Heart left ventricle (tissue), 16 donors: Measurements from ENCODE around the gene C1orf52. TPM values are rescaled to one million over a fixed set of nuclear protein-coding genes. Genes with fewer than 3 reads are reported as not detected.
A peak's percentile ranks its signal among the peaks of the same experiment; 100 is the strongest.

ENCODE experiments used
- ATAC-seq, 4 donors: fragments of 200-7000 bp; cut with Tn5 transposase; one replicate each; pipeline ENCODE4 v1.9.1; 2020 to 2022; ENCODE audit warnings: moderate library complexity in 4 of 4, mild to moderate bottlenecking in 3 of 4, moderate number of reproducible peaks in 1 of 4
- DNase-seq, 5 donors: peaks; one replicate each; pipeline ENCODE4 v3.0.0-alpha.2; 2020
- H3K27ac ChIP-seq, 12 donors: fragments of 200-600 bp; sonication (generic) in 4 of 12; one replicate each; pipeline versions ENCODE4 v1.5.0 to v1.8.0; 2016 to 2022; ENCODE audit warnings: mild to moderate bottlenecking in 2 of 12
- H3K27me3 ChIP-seq, 9 donors: fragments of 200-600 bp; sonication (generic) in 2 of 9; one replicate each; pipeline versions ENCODE4 v1.5.1 to v1.8.0; 2016 to 2022; ENCODE audit warnings: mild to moderate bottlenecking in 3 of 9
- H3K36me3 ChIP-seq, 9 donors: fragments of 200-600 bp; sonication (generic) in 2 of 9; one replicate each; pipeline versions ENCODE4 v1.5.0 to v1.8.0; 2018 to 2022; ENCODE audit warnings: mild to moderate bottlenecking in 2 of 9
- H3K4me1 ChIP-seq, 12 donors: fragments of 200-600 bp; sonication (generic) in 4 of 12; one replicate each; pipeline versions ENCODE4 v1.5.0 to v1.8.0; 2016 to 2022; ENCODE audit warnings: mild to moderate bottlenecking in 3 of 12
- H3K4me3 ChIP-seq, 12 donors: fragments of 200-600 bp; sonication (generic) in 4 of 12; one replicate each; pipeline versions ENCODE4 v1.5.0 to v1.8.0; 2017 to 2022; ENCODE audit warnings: mild to moderate bottlenecking in 9 of 12, moderate library complexity in 4 of 12
- H3K9me3 ChIP-seq, 12 donors: fragments of 200-600 bp; sonication (generic) in 4 of 12; one replicate each; pipeline versions ENCODE4 v1.5.0 to v1.8.0; 2016 to 2022; ENCODE audit warnings: mild to moderate bottlenecking in 1 of 12
- CTCF ChIP-seq, 12 donors: fragments of 200-600 bp; sonication (generic) in 4 of 12; IDR thresholded peaks; one replicate each; pipeline versions ENCODE4 v1.5.0 to v1.8.0; 2018 to 2022; ENCODE audit warnings: antibody characterized with exemption in 12 of 12, mild to moderate bottlenecking in 5 of 12
- POLR2A ChIP-seq, 2 donors: fragments of 450-650 bp; IDR thresholded peaks; one replicate each; pipeline ENCODE4 v1.6.1; 2017; ENCODE audit warnings: antibody characterized with exemption in 2 of 2, mild to moderate bottlenecking in 2 of 2, moderate library complexity in 2 of 2
- WGBS, 4 donors: extraction: QIAGEN DNeasy Blood & Tissue Kit in 2 of 4; methylation state at CpG; one replicate each; pipeline versions ENCODE4 v1.1.5 to v1.1.7; 2013 to 2018; 5-methylcytosine and 5-hydroxymethylcytosine counted together
- intact Hi-C, 10 donors: fragments of 100-400 bp; cut with DNase I; formaldehyde crosslinking; loops; one replicate each; pipeline versions ENCODE4 v1.11.1 to v1.14.2; 2022
- polyA plus RNA-seq, 2 donors: library from polyadenylated mRNA; stranded (reverse); fragments of 200-250 nt; gene quantifications; one replicate each; pipeline ENCODE4 v1.2.3, GENCODE V29; 2013
- total RNA-seq, 9 donors: library from RNA; depleted of rRNA in 2 of 9; stranded (reverse); fragments of >200 nt in 2 of 9; fragmentation: NEBNext Ultra II Directional in 3 of 9; extraction: Animal tissue kit (Norgen Biotek cat#: 25700) in 3 of 9; gene quantifications; one replicate each; pipeline versions ENCODE4 v1.1.0 to v1.2.4, GENCODE V29; 2016 to 2023
- donor health status: ischemic (EF 13 %, LVEDD 7.1; RV severe dilation, severe dysfunction).
- donor health status: healthy with polysubstance abuse.
- donor health status: DM: no; HTN: yes; CAD: no.
- donor health status: DM: no; HTN: no; CAD: no.
- donor health status: ischemic (EF 25% LVEDD 6.9; RV normal size, moderate dysfunction).
- donor health status: ischemic (EF 25% LVEDD 5.7; RV mildly dilated, moderate dysfunction).
- donor health status: healthy.
- donor health status: DM: yes; HTN: yes; CAD: no.
- donor health status: ischemic (EF 35%, LVEDD 5.7; RV mildly dilated, moderate dysfunction).
- donor health status: nonischemic (EF 11% LVEDD 7.7; RV severe dilation, severe dysfunction).
- donor health status: DM: yes; HTN: yes; CAD: no.
- donor health status: PGD.
- donor health status: ischemic (EF 29% LVEDD 5.4; RV normal size, mild dysfunction).
- donor health status: nonischemic (EF 23%, LVEDD 6.1; RV moderate dilation, normal function).

Gene C1orf52
- total and polyA plus RNA-seq, 11 donors = 11.4 to 23.2 (median 17.0) TPM

DNA sequence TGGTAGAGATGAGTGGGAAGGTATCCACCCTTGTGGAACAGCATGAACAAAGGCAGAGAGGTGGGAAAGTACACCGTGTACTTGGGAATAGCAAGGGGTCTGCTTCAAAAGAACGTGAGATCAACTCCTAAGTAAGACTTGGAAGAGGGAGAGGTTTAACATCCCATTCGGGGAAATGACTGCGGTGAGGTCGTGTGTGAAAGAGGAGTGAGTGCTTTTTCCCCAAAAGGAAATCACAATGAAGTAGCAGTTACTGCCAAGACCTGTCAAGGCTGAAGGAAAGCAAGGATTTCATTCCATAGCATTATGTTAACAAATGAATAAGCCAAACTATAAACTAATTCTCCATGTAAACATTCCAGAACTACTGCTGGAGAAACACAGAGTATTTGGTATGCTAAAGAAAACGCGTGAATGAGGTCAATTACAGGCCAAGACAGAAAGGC lies 38.7 kb downstream of the C1orf52 start:
- intact Hi-C loops = no loop called here
- no peak for DNase-seq
- Histone ChIP-seq H3K9me3 (no peaks in the 10 kb centered on the region), H3K4me3 (no peak overlapping the region), H3K27ac (peak overlapping the region in 2 of 12 donors; percentile 9 to 76), H3K4me1 (peaks cover 0 to 22% (median 11%) of the 10 kb centered on the region in 12 donors), H3K27me3 (peaks cover 0 to 4% (median 0%) of the 10 kb centered on the region in 9 donors), H3K36me3 (no peaks in the 10 kb centered on the region)
- WGBS, 4 donors = 20 to 36% (median 27%) methylated on average over 7 of the region's 7 CpGs
- TF ChIP-seq CTCF (IDR thresholded peaks at IDR 0.05) = no peak
- TF ChIP-seq POLR2A (IDR thresholded peaks at IDR 0.05) = no peak
- ATAC-seq = no peak

- 79 to 89% (median 87%) methylated on average over 2 of the region's 2 CpGs for WGBS, 4 donors
- intact Hi-C loops = no loop called here
- H3K27me3 ChIP-seq = peaks cover 0 to 4% (median 0%) of the 10 kb centered on the region in 9 donors
Measured at GRCh38 chr1:85219853-85220610, 39.4 kb downstream of the C1orf52 start.

DNA sequence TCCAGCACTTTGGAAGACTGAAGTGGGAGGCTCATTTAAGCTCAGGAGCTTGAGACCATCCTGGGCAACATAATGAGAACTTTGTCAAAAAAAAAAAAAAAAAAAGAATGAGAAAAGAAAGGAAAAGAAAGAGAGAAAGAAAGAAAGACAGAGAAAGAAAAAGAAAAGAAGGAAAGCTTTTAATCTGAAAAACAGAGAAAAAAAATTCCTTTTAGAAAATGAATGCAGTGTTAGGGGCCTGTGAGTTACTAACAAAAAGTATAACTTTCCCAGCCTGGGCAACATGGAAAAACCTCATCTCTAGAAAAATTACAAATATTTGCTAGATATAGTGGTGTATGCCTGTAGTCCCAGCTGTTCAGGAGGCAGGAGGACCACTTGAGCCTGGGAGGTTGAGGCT lies 42.8 kb downstream of the C1orf52 start:
- no peak overlapping the region for H3K4me3 ChIP-seq
- no peaks in the 10 kb centered on the region for H3K9me3 ChIP-seq
- intact Hi-C loops = no loop called here
- ATAC-seq (no peak), DNase-seq (no peak)
- peaks cover 0 to 4% (median 0%) of the 10 kb centered on the region in 9 donors for H3K27me3 ChIP-seq
- H3K36me3 ChIP-seq = no peaks in the 10 kb centered on the region
- H3K4me1 ChIP-seq = peaks cover 0 to 7% (median 0%) of the 10 kb centered on the region in 12 donors
- H3K27ac ChIP-seq = no peak overlapping the region
- TF ChIP-seq POLR2A (IDR thresholded peaks at IDR 0.05) (no peak), CTCF (IDR thresholded peaks at IDR 0.05) (no peak)

More at GRCh38 chr1:85219853-85220610, 39.4 kb downstream of the C1orf52 start:
- no peak for ATAC-seq
- peaks cover 0 to 17% (median 8%) of the 10 kb centered on the region in 12 donors for H3K4me1 ChIP-seq
- TF ChIP-seq CTCF (IDR thresholded peaks at IDR 0.05) (no peak), POLR2A (IDR thresholded peaks at IDR 0.05) (no peak)
- no peaks in the 10 kb centered on the region for H3K36me3 ChIP-seq
- DNase-seq = no peak
- peak overlapping the region in 1 of 12 donors; percentile 76 for H3K27ac ChIP-seq
- no peak overlapping the region for H3K4me3 ChIP-seq
- no peaks in the 10 kb centered on the region for H3K9me3 ChIP-seq

GRCh38 chr1:85214654-85215053 lies 44.8 kb downstream of the C1orf52 start:
- no peak for TF ChIP-seq POLR2A (IDR thresholded peaks at IDR 0.05)
- TF ChIP-seq CTCF (IDR thresholded peaks at IDR 0.05) = no peak
- Histone ChIP-seq H3K36me3 (no peaks in the 10 kb centered on the region), H3K4me1 (no peaks in the 10 kb centered on the region), H3K27ac (peak overlapping the region in 1 of 12 donors; percentile 61), H3K4me3 (no peak overlapping the region), H3K9me3 (no peaks in the 10 kb centered on the region), H3K27me3 (peaks cover 0 to 4% (median 0%) of the 10 kb centered on the region in 9 donors)
- DNase-seq (no peak), ATAC-seq (no peak)
- intact Hi-C loops = no loop called here
- 82 to 89% (median 86%) methylated on average over 5 of the region's 5 CpGs for WGBS, 4 donors
